Epithelial cell of prostate (primary cell): ENCODE measurements around the gene FGFR2.
"Not testable (repeated sequence)": the region's sequence is repeated elsewhere in the genome, so short reads cannot be mapped to it uniquely, and the experiment has no call there.

Experiments
- DNase-seq: peaks from one replicate; pipeline ENCODE4 v3.0.0-alpha.2; 2011; ENCODE audit warnings: low read depth, low spot score
- H3K27ac ChIP-seq: fragments of 450-650 bp; 2 replicates; pipeline ENCODE4 v1.5.1; 2017; ENCODE audit warnings: mild to moderate bottlenecking

FGFR2 gene

DNA sequence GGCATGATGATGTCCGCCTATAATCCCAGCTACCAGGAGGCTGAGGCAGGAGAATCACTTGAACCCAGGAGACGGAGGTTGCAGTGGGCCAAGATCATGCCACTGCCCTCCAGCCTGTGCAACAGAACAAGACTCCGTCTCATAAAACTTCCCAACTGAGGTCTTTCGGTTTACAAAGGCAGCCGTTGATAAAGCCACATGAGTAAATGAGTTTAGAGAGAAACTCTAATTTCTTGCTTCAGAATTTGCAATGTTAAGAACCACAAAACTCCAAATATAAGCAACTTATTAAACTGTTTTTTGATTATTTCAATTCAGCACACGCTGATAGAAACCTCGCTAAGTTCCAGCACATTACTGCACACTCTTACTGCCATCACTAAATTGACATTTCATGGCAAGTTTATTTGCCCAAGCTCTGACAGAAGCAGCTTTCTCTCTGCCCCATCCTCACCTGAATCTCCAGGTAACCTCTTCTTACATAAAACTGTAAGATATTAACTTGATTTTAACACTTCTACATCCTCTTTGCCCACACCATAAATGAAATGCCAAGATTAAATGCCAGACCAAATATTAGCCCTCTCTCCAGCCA, 67.7 kb downstream of the FGFR2 start:
- no peak for DNase-seq
- no peak overlapping the region for H3K27ac ChIP-seq

DNA sequence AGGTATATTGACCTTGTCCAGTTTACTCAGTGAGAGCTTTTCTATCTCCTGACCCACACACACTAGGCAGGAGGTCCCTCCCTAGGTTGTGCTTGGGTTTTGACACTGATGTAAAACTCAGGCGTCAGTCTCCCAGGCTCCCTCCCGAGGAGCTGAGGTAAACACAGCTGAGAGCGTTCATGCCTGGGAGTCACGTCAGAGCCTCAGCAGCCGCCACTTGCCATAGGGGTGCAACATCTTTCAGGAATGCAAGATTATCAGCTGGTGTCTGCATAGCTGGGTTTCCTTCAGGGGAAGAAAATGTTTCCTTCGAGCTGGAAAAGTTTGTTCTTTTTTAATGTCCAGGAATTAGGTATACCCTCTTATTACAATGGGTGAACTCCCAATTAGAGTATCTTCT, 70.6 kb downstream of the FGFR2 start:
- no peak overlapping the region for H3K27ac ChIP-seq

DNA sequence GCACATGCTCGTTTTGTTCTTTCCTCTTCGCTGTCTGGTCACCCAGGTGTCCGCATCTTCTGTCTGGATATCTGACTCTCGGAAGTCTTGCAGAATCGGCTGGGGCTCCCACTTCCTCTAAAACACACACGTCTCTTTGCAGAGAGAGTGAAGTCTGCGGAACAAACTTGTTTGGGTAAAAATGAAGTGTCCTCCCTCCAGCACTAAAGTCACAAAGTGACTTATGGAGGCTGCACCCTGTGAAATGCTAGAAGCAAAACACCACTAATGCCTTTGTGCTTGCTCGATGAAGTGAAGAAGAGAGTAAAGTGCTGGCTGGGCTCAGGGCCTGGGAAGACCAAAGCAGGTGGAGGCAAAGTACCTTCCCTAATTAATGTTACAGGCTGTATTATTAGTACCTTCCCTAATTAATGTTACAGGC, 71.4 kb downstream of the FGFR2 start:
- no peak overlapping the region for H3K27ac ChIP-seq
- no peak for DNase-seq

More for the DNA sequence above, 70.6 kb downstream of the FGFR2 start:
- peak; percentile 18 for DNase-seq

DNA sequence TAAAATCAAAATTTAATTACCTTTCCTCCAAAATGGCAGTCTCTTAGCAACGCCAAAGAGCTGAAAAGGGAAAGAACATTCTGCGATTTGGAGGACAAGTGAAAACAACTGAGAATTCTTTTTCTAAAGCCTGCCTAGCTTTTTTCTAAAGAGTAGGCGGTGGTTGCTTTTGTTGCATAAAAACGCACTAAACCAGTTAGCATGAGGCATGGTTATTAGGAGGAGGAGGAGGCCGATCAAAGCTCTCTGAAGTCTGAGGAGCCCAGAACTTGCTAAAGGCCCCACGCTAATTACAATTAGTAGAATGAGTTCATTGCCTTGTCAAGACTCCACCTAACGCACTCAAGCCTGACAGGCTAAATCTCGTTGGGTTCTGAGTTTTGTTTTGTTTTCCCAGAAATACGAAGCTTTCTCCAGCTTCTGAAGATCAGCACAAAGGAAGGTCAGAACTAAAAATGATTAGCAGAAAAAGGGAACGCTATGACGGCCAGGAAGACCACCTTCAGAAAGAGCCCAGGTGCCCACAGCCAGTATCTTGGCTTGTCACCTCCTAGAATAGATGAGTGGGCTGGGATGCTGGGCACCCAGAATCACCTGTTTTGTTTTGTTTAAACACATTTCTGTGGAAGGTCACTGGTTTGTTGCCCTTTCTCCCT, 72.0 kb downstream of the FGFR2 start:
- H3K27ac ChIP-seq: no peak overlapping the region
- DNase-seq: no peak

DNA sequence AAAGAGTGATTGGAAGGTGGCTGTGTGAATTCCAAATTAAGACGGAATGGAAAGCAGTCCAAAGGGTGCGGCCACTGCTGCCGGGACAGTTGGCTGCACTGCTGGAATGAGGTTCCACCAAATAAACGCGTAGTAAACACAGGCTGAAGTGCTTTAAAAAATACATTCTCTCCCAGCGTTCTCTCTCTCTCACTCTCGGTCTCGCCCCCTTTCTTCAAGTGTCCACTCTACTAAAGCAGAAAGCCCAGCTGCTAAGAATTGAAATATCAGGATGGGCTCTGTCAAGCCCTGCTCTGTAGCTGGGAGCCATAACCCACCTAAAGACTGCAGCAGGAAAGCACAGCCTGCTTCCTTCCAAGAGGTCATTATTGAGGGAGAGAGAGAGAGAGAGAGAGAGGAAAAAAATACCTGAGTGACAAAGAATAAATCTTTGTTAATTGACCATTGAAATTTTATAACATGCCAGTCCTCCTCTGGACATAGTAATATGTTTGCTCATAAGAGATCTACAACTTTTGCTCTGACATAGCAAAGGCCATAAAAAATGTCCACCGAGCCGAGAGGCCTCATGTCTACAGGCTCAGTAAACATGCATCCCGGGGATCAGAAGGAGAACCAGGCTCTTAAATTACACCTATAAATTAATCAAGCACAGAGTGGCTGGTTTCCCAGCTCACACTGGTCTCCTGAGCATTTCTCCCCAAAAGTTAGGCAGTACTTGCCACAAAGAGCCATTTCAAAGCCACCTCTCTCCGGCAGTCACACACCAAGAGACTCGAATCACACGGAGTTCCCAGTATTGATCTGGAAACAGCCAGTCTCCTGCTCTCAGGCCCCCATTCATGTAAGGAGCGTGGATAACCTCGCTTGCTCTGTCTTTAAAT, 72.8 kb downstream of the FGFR2 start:
- no peak for DNase-seq
- no peak overlapping the region for H3K27ac ChIP-seq

- H3K27ac ChIP-seq: no peak overlapping the region
- no peak for DNase-seq
These were observed 74.0 kb downstream of the FGFR2 start for GRCh38 chr10:121524157-121524817.

- no peak overlapping the region for H3K27ac ChIP-seq
- DNase-seq: no peak
These were observed 75.4 kb downstream of the FGFR2 start for GRCh38 chr10:121522831-121523230.

- DNase-seq: no peak
- no peak overlapping the region for H3K27ac ChIP-seq
These were observed 76.3 kb downstream of the FGFR2 start for GRCh38 chr10:121521794-121522556.

GRCh38 chr10:121520526-121520925, 77.7 kb downstream of the FGFR2 start:
- DNase-seq: not testable (repeated sequence)

GRCh38 chr10:121519901-121520493, 78.2 kb downstream of the FGFR2 start:
- H3K27ac ChIP-seq: no peak overlapping the region
- no peak for DNase-seq

More at GRCh38 chr10:121520526-121520925, 77.7 kb downstream of the FGFR2 start:
- H3K27ac ChIP-seq: not testable (repeated sequence)

DNA sequence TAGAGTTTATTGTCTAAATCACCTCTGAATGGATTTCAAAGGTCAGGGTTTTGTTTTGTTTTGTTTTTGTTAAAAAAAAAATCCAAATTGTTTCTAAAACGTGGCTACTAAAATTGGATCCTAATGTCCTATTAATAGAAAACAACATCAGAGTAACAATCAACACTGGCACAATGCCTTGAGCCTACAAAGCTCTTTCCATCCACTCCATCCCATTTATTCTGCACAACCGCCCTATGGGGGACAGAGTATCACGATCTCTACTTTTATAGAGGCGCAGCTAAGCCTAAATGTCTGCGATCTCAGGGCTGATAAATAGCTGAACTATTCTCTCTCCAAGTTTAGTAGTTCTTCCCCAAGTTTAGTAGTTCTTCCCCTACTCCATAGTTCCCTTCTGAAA, 78.8 kb downstream of the FGFR2 start:
- DNase-seq: no peak
- no peak overlapping the region for H3K27ac ChIP-seq

GRCh38 chr10:121518333-121518732, 79.9 kb downstream of the FGFR2 start:
- no peak overlapping the region for H3K27ac ChIP-seq
- no peak for DNase-seq

- no peak overlapping the region for H3K27ac ChIP-seq
- DNase-seq: no peak
These were observed 82.0 kb downstream of the FGFR2 start for GRCh38 chr10:121516093-121516865.

DNA sequence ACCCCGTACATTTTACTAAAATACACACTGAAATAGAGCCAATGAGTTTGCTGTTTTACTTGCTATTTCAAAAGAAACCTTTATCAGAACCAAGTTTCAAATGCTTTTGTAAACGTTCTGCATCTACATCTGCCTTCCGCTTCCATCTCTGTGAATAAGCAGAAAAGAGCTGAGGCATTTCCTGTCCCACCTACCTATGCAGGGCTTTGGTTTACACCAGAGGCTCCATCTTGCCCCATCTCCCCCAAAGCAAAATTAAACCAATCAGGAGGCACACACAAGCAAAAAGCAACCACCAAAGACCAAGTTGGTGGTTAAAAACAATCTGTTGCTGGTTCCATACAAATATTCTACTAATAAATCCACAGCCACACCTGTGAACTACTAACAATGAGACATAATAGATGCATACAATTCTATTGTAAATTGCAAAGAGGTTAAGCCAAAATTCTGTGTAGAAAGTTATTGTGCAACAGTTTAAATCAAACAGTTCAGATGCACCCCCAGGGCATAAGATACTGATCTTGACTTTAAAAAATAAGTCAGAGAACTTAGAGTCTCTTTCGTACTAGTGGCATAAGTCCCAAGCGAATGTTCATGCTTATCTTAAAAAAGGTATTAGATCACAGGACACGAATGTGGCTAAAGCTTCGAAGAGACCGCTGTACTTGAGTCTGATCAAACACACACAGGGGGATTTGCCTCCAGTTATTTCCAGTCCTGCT, 83.9 kb downstream of the FGFR2 start:
- no peak overlapping the region for H3K27ac ChIP-seq
- no peak for DNase-seq

DNA sequence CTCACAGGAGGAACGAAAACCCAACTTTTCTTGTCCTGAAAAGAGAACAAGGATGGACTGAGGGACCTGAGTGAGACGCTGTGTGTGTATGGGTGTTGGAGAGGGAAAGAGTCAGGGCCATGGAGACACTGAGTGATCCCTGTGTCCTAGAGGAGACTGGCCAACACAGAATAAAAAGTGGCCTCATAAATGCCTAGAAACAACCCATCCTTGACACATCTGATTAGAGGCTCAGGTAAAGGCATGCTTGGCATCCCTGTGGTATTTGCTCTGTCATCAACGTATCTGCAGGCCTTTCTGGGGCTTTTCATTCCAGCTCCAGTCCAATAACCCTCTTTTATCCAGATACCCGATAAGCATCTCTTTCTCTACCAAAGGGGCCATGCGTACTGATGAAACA, 86.3 kb downstream of the FGFR2 start:
- no peak overlapping the region for H3K27ac ChIP-seq
- no peak for DNase-seq

GRCh38 chr10:121511460-121511859, 86.8 kb downstream of the FGFR2 start:
- no peak for DNase-seq
- H3K27ac ChIP-seq: no peak overlapping the region

DNA sequence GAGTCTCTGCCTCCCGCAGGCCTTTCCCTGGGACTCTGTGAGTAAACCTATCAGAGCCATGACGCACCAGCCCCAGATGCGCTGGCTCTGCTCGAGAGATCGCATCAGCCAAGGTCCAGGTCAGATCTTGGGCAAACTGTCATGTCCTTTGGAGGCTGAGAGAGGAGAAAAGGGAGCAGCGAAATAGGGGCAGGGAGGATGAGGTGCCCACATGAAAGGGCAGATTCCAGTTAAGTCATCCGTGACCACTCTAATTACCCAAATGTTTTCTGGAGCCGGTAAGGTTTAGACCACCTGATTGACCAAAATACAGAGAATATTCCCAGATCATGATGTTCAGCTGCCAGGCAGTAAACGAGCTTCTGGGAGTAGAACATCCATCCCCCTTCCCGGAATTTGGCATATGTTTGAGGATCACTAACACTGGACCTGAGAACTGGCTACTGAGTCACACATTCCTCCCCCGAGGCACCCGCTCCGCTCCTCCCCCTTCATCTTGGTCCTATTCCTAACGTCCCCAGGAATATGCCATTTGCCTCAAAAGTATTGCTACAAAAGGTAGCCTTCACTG, 88.0 kb downstream of the FGFR2 start:
- DNase-seq: no peak
- no peak overlapping the region for H3K27ac ChIP-seq

DNA sequence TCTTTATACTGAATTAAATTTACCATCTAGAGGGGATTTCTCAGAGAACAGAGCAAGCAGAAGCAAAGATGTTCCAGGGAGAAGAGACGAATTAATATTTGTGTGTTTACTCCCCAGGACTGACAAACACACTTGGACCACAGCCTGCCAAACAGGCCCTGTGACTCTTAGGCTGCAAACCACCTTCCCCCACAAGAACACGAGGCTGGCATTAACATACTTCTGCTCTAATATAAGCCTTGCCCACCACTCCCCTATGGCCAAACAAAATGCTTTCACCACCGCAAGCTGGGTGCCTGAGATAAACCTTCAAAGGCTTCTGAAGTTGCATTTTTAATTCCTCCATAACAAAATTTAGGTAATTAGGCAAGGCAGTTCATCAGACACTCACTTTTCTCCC, 88.4 kb downstream of the FGFR2 start:
- DNase-seq: no peak
- H3K27ac ChIP-seq: no peak overlapping the region
